ENCODE results near the gene TNIP2. TPM values are rescaled to one million over a fixed set of nuclear protein-coding genes. Genes with fewer than 3 reads are reported as not detected.
"Not testable (repeated sequence)": the region's sequence is repeated elsewhere in the genome, so short reads cannot be mapped to it uniquely, and the experiment has no call there.

Gene TNIP2
- total and polyA plus RNA-seq, 2 donors (not counting 3 experiments of a cell fraction or from before 2014, with no cell fraction given), result 37.7 to 52.1 TPM

GRCh38 chr4:2763511-2763967, 7.4 kb upstream of the TNIP2 start:
- CTCF ChIA-PET, result interaction anchor here (0.6 to 4.3 kb wide), 39 partner anchors 8 to 200 kb away, joined by 3 to 34 read pairs (median 5); partner anchors contain the start of genes GRK4, NOP14, SH3BP2 and TNIP2
- H2AFZ ChIP-seq (ENCODE audit: low read depth, low read length), result peak overlapping the region; percentile 69
- H3K9me1 ChIP-seq (replicated peaks; ENCODE audit: control insufficient read depth, extremely low read depth, insufficient read depth, low read length), result no peaks in the 10 kb centered on the region
- BruUV-seq (replicated peaks), result no TSS peak
- DNase-seq (ENCODE audit: low read depth, low spot score), result no peak
- H3K4me3 ChIP-seq (replicated peaks in 1 of 3; ENCODE audit: insufficient read depth in 1 of 3, low read depth in 1 of 3, low read length in 3 of 3), result peak overlapping the region; percentile 28 to 47 (median 36)
- peak; percentile 44 for FAIRE-seq
- H3K27me3 ChIP-seq (ENCODE audit: control insufficient read depth in 2 of 2, insufficient read depth in 2 of 2, low read length in 2 of 2), result peaks cover 0 to under 1% of the 10 kb centered on the region in 2 experiments
- peak overlapping the region; percentile 85 for H3K4me2 ChIP-seq (ENCODE audit: insufficient read depth, low read length)
- H3K9me3 ChIP-seq (replicated peaks; ENCODE audit: control insufficient read depth, insufficient read depth, low read length), result no peaks in the 10 kb centered on the region
- TF ChIP-seq MYC (IDR thresholded peaks at IDR 0.05; ENCODE audit: low read depth, low read length), result no peak
- no peak for TF ChIP-seq GATA2 (IDR thresholded peaks at IDR 0.05; ENCODE audit: insufficient read depth, insufficient read length, low read depth, low read length)
- no peak for TF ChIP-seq POLR2A (IDR thresholded peaks at IDR 0.05; ENCODE audit: low read depth, low read length)
- TF ChIP-seq MAX (IDR thresholded peaks at IDR 0.05; ENCODE audit: insufficient read depth, insufficient read length), result no peak
- no peak for TF ChIP-seq JUN (IDR thresholded peaks at IDR 0.05; ENCODE audit: borderline replicate concordance, insufficient read depth, insufficient read length, low read depth)
- TF ChIP-seq FOS (IDR thresholded peaks at IDR 0.05; ENCODE audit: borderline replicate concordance, insufficient read depth, low read length), result no peak
- no peak for TF ChIP-seq CTCF (IDR thresholded peaks at IDR 0.05; ENCODE audit: extremely low read depth in 1 of 2, insufficient read depth in 1 of 2, low read depth in 1 of 2, low read length in 2 of 2)
- no peak for TF ChIP-seq POLR2AphosphoS5 (IDR thresholded peaks at IDR 0.05; ENCODE audit: insufficient read depth, low read depth, low read length)
- no peak for TF ChIP-seq EZH2 (IDR thresholded peaks at IDR 0.05; ENCODE audit: borderline replicate concordance, low read depth, low read length, severe bottlenecking)
- H3K79me2 ChIP-seq (ENCODE audit: control insufficient read depth, insufficient read depth, low read length), result no peaks in the 10 kb centered on the region
- H3K36me3 ChIP-seq (ENCODE audit: control insufficient read depth in 2 of 2, extremely low read depth in 1 of 2, insufficient read depth in 2 of 2, low read length in 2 of 2), result no peaks in the 10 kb centered on the region
- dilution Hi-C loops (cut with MboI; ENCODE audit: extremely low pct_ligation_motif_present, low sequenced_read_pairs) (no loop called here), intact Hi-C loops (cut with micrococcal nuclease) (loop anchor here (5.0 kb wide), 2 partner anchors 49 to 139 kb away; no protein-coding TSS in a partner anchor)
- H3K4me1 ChIP-seq (ENCODE audit: control insufficient read depth, extremely low read depth, insufficient read depth, low read length), result peaks cover 5% of the 10 kb centered on the region
- POLR2A ChIA-PET, result interaction anchor here (1.0 kb wide), 1 partner anchor 199 kb away, joined by 3 read pairs; the partner anchor contains the start of gene NOP14
- H4K20me1 ChIP-seq (replicated peaks; ENCODE audit: control insufficient read depth, extremely low read depth, insufficient read depth, low read length), result no peaks in the 10 kb centered on the region
- H3K27ac ChIP-seq (ENCODE audit: insufficient read depth, low read depth, low read length), result no peak overlapping the region
- no peak overlapping the region for H3K9ac ChIP-seq (replicated peaks; ENCODE audit: extremely low read depth, insufficient read depth, low read length)

GRCh38 chr4:2762486-2763370, 6.6 kb upstream of the TNIP2 start:
- H2AFZ ChIP-seq (ENCODE audit: low read depth, low read length); H3K27ac ChIP-seq (ENCODE audit: insufficient read depth, low read depth, low read length); POLR2A ChIA-PET; H3K9ac ChIP-seq (replicated peaks; ENCODE audit: extremely low read depth, insufficient read depth, low read length); H3K27me3 ChIP-seq (ENCODE audit: control insufficient read depth in 2 of 2, insufficient read depth in 2 of 2, low read length in 2 of 2); H3K79me2 ChIP-seq (ENCODE audit: control insufficient read depth, insufficient read depth, low read length); dilution Hi-C loops (cut with MboI; ENCODE audit: extremely low pct_ligation_motif_present, low sequenced_read_pairs); H3K36me3 ChIP-seq (ENCODE audit: control insufficient read depth in 2 of 2, extremely low read depth in 1 of 2, insufficient read depth in 2 of 2, low read length in 2 of 2); BruUV-seq (replicated peaks); H3K9me1 ChIP-seq (replicated peaks; ENCODE audit: control insufficient read depth, extremely low read depth, insufficient read depth, low read length); H3K9me3 ChIP-seq (replicated peaks; ENCODE audit: control insufficient read depth, insufficient read depth, low read length); H4K20me1 ChIP-seq (replicated peaks; ENCODE audit: control insufficient read depth, extremely low read depth, insufficient read depth, low read length); H3K4me3 ChIP-seq (replicated peaks in 1 of 3; ENCODE audit: insufficient read depth in 1 of 3, low read depth in 1 of 3, low read length in 3 of 3); DNase-seq (ENCODE audit: low read depth, low spot score); FAIRE-seq; H3K4me2 ChIP-seq (ENCODE audit: insufficient read depth, low read length); H3K4me1 ChIP-seq (ENCODE audit: control insufficient read depth, extremely low read depth, insufficient read depth, low read length): not testable (repeated sequence)
- intact Hi-C loops (cut with micrococcal nuclease), result loop anchor here (5.0 kb wide), 2 partner anchors 50 to 140 kb away; no protein-coding TSS in a partner anchor
- CTCF ChIA-PET, result interaction anchor here (0.9 to 4.3 kb wide), 22 partner anchors 15 to 191 kb away, joined by 3 to 34 read pairs (median 5); partner anchors contain the start of gene SH3BP2

All from endothelial cell of umbilical vein (primary cell).